ENCODE measurements around the gene PCBP3.

DNA sequence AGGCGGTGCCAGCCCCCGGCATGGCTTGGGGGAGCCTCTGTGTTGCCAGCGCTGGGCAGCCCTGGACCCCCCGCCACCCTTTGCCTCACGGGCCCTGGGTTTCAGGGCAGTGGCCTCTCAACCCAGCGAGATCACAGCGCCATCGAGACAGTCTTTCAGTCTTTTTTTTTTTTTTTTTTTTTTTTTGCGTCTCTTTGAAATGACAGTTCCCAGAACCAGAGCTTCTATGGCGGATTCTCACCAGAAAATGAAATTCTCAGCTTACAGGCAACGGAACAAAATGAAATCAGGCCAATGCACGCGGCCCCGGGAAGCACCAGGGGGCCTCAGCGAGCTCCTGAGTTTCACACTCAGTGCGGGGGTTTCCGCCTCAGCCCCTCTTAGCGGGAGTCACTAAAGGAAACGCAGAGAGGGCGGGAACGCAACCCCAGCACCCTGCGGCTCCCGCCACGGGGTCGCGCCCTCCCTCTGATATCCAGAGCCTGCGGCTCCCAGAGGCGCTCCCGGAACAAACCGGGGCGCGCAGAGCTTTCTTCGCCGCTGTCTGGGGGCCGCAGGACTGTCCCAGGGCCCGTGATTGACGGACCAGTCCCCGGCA lies 330.0 kb downstream of the PCBP3 start:
- TF ChIP-seq CTCF (IDR thresholded peaks at IDR 0.05) = peak in 3 of 4 experiments; percentile 19 to 60 (median 57)
- no peak for TF ChIP-seq POLR2A (IDR thresholded peaks at IDR 0.05)
